HG02840 (cell line): Measurements from ENCODE around the gene SIGLEC5.
"Not testable (repeated sequence)": the region's sequence is repeated elsewhere in the genome, so short reads cannot be mapped to it uniquely, and the experiment has no call there.

Experiments used
- ATAC-seq: cut with Tn5 transposase; IDR thresholded peaks from one replicate; pipeline ENCODE4 v1.9.1; 2021; ENCODE audit warnings: mild to moderate bottlenecking, moderate library complexity, moderate number of reproducible peaks; ENCODE audit not compliant: unreplicated experiment, low FRiP score

The SIGLEC5 gene, protein sequence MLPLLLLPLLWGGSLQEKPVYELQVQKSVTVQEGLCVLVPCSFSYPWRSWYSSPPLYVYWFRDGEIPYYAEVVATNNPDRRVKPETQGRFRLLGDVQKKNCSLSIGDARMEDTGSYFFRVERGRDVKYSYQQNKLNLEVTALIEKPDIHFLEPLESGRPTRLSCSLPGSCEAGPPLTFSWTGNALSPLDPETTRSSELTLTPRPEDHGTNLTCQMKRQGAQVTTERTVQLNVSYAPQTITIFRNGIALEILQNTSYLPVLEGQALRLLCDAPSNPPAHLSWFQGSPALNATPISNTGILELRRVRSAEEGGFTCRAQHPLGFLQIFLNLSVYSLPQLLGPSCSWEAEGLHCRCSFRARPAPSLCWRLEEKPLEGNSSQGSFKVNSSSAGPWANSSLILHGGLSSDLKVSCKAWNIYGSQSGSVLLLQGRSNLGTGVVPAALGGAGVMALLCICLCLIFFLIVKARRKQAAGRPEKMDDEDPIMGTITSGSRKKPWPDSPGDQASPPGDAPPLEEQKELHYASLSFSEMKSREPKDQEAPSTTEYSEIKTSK

DNA sequence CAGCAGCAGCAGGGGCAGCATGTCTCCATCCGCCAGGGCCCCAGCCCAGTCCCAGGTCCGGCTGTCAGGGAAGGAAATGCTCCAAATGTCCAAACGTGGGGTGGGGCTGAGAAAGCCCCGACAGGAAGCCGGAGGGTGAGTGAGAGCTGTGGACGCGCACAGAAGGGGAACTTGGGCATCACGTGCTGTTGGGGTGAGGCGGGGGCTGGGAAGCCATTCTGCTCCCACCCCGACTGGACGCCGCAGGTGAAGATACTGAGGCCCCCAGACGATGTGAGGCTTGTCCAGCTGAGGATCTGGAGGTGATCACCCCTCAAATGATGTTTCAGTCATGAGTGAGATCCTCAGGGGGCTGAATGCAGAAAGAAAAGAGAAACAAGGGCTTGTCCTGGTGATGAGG, at the start of gene SIGLEC5:
Gene SIGLEC5 (minus strand): TSS at position 87 of the 400 bp plus-strand sequence. CDS start 66 bp downstream, at position 21.
- ATAC-seq: not testable (repeated sequence)

DNA sequence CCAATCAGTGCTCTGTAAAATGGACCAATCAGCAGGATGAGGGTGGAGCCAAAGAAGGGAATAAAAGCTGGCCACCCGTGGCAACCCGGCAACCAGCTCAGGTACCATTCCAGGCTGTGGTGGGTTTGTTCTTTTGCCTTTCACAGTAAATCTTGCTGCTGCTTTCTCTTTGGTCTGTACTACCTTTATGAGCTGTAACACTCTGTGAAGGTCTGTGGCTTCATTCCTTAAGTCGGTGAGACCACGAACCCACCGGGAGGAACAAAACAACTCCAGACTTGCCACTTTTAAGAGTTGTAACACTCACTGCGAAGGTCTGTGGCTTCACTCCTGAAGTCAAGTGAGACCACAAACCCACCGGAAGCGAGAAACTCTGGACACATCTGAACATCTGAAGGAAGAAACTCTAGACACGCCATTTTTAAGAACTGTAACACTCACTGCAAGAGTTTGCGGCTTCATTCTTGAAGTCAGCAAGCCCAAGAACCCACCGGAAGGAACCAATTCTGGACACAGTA, 46.4 kb upstream of the SIGLEC5 start:
- ATAC-seq: no peak

DNA sequence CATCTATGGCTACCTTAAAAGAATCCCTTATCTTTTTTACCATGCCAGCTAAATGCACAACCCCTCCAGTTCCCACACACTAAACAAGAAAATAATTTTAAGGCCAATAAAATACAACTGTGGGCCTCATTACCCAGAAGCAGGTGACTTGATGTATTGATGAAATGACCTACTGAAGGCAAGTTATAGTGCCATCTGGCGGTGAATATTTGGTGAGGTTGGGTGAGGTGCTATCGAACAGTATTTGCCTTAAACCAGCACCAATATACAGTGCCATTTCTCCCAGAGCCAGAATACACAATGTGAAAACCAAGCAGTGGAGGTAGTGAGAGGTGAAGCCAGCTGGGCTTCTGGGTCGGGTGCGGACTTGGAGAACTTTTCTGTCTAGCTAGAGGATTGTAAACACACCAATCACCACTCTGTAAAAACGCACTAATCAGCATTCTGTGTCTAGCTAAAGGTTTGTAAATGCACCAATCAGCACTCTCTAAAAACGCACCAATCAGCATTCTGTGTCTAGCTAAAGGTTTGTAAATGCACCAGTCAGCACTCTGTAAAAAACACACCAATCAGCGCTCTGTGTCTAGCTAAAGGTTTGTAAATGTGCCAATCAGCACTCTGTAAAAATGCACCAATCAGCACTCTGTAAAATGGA, 45.8 kb upstream of the SIGLEC5 start:
- not testable (repeated sequence) for ATAC-seq

DNA sequence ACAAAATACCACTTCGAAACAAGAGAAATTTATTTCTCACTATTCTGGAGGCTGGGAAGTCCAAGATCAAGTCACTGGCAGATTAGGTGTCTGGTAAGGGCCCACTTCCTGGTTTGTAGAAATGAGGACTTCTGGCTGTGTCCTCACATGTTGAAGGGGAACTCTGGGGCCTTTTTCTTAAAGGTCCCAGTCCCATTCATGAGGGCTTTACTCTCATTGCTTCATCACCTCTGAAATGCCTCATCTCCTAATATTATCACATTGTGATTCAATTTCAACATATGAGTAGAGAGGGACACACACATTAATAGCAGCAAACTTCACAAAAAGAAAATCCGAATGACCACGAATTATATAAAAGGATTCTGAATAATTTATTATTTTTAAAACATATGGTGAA, 38.0 kb upstream of the SIGLEC5 start:
- ATAC-seq: no peak

DNA sequence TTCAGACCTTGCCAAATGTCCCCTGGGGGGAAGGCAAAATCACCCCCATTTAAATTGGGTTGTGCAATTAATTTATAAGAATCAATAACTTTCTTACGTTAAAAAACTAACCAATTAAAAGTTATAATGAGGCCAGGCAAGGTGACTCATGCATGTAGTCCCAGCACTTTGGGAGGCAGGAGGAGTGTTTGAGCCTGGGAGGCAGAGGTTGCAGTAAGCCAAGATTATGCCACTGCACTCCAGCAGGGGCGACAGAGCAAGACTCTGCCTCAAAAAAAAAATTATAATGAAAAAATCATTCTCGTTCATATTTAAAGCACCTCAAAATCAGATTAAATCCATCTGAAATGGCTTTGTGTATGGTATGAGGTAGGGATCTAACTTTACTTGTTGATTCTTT, 34.8 kb upstream of the SIGLEC5 start:
- ATAC-seq: no peak

DNA sequence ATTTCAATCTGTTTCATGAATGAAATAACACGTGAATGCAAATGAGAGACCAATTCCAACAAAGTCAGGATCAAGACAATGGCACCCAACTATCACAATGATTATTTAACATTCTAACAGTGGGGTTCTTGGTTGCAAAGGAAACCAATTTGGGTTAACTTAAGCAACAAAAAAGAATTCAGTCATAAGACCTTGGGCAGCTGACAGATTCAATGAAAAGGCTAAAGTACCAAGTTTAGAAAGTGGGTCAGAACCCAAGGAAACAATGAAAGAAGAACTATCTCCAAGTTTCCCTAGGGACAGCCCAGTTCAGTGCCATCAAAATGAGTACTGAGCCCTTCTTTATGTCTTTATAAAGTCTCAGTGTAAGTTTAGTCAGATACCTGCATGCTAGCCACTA, 33.9 kb upstream of the SIGLEC5 start:
- no peak for ATAC-seq

DNA sequence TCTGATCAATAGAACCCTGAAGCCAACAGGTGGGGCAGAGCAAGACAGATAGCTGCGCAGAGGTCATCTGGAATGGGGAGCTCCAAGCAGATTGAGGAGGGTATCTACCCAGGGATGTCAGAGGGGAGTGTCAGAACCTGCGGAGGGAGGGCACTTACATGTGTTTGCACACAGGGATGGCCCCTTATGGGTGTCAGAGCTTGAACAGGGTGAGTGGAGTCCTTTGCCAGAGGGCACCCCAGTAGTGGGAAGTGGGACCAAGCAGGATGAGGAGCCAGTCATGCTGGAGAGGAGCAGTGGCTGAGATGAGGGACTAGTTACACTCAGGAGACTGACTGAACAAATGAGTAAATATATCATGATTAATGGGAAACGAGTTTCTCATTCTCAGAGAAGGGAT, 33.4 kb upstream of the SIGLEC5 start:
- no peak for ATAC-seq

DNA sequence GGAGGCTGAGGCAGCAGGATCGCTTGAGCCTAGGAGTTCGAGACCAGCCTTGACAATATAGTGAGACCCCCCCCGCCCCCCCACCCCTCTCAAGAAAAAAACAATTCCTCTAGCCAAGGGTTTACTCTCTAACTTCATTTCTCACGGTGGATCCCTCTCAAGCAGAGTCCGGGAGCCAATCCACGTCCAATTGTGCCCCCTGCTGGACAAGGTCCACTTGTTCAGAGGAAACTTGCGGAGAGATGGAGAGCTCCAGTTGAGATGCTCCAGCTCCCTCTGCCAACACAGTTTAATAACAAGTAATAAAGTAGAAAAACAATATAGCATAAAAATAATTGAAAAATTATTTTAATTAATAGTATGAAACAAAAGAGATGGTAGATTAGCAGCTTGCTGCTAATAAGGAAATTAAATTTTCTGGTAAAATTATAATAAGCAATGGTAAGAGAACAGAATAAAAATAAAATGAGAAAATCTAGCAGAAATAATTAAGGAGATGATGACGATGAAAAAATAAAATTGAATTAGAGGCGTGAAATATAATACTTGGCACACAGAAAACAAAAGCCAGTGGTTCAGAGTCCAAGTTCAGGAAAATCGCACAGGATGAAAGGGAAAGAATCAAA, 30.9 kb upstream of the SIGLEC5 start:
- ATAC-seq: no peak

DNA sequence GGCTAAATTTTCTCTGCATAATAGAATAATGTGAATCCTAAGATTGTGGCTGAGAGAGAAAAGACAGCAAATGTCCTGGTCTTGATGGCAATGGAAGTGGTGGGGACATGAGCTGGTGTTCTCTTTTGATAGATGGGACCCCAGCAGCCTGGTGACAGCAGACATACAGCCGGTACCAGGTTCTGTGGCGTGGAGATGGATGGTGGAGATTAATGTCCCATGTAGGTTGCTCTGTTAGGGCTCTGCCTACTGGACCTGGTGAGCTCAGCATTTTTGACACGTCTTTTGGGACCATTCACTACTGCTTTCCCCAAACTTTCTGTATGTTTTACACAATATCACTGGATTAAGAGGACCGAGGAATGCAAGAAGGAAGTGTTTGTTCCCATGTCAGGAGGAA, 24.6 kb upstream of the SIGLEC5 start:
- ATAC-seq: no peak

DNA sequence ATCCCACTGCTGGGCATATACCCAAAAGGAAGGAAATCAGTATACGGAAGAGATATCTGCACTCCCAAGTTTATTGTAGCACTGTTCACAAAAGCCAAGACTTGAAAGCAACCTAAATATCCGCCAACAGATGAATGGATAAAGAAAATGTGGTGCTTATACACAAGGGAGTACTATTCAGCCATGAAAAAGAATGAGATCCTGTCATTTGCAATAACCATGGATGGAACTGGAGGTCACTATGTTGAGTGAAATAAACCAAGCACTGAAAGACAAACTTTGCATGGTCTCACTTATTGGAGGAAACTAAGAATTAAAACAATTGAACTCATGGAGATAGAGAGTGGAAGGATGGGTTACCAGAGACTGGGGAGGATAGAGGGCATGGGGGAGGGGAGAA, 23.0 kb upstream of the SIGLEC5 start:
- ATAC-seq: no peak

DNA sequence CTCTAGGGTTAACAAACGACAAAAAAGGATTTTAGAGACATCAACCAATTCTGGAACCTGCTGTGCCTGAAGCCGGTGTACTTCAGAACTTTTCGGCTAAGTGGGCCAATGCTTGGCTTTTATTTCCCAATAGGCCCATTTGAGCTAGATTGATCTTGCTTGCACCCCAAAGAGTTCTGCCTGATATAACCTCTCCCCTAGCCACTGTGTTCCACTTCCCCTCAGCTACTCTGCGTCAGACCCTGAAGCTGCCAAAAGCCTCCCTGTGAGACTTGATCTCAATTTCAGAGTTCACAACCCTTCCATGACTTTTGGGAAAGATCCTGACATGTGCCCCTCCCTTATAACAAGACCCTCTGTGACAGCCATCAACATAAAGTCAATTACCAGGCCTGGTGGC, 22.1 kb upstream of the SIGLEC5 start:
- no peak for ATAC-seq

DNA sequence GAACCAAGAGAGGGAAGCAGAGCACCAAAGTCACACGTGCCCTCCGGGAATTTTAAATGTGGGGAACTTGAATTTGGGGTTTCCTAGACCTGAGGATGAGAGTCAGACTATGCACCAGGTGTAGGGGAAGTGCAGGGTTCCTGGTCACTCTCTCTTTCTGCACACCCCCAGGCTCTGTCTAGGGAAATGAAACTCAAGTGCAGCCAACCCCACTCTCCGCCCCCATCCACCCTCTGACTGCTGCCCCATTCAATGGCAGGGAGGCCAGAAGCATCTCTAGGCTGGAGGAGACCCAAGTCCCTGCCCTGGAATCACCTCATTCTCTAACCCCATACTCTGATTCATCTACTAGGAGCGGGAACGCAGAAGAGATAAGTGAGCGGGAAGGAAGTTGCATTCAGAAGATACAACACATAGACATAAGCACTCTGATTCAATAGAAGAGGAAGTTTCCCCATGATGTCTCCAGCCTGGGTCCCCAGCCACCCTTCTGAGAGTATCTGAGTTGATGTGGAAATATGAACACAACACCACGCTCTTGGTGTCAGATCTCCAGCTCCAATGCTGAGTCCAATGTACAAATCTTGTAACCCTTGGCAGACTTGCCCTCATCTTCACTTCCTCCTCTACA, 21.1 kb upstream of the SIGLEC5 start:
- ATAC-seq: no peak

DNA sequence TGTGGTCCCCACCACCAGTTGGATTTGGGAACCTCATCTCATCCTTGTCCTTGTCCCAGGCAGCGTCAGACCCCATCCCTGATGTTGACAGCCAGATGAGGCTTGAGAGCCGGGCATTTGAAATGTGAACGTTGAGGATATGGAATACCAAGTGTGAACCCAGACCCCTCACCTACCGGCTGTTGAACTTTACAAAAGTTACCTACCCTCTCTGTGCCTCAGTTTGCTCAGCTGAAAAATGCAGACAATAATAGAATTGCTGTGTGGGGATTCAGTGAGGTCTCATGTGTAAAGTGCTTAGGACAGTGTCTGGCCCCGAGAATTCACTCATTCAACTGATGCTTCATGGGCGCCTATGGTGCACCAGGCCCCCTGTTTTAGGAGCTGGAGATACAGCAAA, 17.1 kb upstream of the SIGLEC5 start:
- ATAC-seq: no peak

DNA sequence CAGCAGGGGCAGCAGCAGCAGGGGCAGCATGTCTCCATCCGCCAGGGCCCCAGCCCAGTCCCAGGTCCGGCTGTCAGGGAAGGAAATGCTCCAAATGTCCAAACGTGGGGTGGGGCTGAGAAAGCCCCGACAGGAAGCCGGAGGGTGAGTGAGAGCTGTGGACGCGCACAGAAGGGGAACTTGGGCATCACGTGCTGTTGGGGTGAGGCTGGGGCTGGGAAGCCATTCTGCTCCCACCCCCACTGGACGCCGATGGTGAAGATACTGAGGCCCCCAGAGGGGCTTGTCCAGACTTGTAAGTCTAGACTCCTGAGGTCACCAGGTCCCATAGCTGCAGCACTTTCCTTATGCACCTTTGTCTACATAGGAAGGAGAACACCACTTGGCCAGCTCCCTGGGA, 16.5 kb upstream of the SIGLEC5 start, which contains the start of gene SIGLEC14:
Gene SIGLEC14 (minus strand): TSS at position 96 of the 400 bp plus-strand sequence. CDS start 66 bp downstream, at position 30.
- ATAC-seq: not testable (repeated sequence)

DNA sequence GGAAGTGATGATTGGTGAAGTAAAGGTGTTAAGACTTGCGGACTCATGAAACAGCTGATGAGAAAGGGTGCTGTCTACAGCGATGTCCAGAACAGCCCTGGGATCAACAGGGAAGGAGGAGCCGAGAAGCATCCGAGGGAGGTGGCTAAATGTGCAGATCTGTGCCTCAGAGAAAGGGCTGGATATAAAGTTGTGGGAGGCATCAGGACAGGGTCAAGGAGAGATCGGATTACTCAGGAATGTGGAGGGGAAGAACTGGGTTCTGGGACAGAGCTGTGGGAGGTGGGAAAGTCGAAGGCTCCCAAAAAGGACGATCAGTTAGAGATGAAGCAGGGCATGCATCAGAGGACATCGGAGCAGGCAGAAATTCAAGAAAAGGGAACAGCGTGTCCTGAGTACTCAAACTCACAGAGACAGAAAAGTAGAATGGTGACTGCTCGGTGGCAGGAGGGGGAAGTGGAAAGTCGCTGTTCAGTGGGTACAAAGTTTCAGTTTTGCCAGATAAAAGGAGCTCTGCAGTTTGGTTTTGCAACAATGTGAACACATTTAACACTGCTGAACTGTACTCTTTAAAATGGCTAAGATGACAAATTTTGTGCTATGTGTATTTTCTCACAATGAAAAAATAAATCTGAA, 14.6 kb upstream of the SIGLEC5 start:
- no peak for ATAC-seq

DNA sequence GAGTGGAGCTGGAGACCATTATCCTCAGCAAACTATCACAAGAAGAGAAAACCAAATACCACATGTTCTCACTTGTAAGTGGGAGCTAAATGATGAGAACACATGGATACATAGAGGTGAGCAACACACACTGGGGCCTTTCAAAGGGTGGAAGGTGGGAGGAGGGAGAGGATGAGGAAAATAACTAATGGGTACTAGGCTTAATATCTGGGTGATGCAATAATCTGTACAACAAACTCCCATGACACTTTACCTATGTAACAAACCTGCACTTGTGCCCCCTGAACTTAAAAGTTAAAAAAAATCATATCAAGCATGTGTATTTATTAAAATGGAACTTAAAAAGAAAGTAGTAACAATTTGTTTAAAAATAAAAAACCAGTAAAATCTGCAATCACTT, 11.4 kb upstream of the SIGLEC5 start:
- no peak for ATAC-seq

DNA sequence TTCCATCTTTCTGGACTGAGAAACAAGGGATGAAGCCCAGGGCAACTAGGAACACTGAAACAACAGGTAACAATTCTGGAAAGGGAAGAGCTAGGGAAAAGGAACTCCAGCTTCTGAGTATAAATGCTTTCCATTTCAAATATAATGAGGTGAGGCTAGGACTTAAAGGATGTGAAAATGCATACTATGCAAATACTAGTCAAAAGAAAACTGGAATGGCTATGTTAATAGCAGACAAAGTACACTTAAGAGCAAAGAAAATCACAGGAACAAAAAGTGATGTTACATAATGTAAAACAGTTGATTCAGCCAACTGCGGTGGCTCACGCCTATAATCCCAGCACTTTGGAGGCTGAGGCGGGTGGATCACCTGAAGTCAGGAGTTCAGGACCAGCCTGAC, 10.2 kb upstream of the SIGLEC5 start:
- ATAC-seq: no peak

DNA sequence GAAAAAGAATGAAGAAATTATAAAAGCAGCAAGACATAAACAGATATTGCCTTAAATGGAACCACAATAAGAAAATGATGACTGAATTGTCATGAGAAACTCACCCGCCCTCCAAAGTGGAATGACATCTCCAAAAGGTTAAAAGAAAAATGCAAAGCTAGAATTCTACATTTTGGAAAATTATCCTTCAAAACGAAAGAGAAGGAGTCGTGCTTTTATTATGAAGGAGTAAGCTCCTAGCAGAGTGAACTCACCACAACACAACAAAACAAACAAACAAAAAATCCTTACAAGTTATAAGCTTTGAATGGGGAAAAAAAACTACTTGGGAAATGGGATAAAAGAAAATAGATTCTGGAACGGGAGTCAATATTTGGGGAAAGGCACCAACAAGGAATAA, 9.7 kb upstream of the SIGLEC5 start:
- ATAC-seq: no peak

DNA sequence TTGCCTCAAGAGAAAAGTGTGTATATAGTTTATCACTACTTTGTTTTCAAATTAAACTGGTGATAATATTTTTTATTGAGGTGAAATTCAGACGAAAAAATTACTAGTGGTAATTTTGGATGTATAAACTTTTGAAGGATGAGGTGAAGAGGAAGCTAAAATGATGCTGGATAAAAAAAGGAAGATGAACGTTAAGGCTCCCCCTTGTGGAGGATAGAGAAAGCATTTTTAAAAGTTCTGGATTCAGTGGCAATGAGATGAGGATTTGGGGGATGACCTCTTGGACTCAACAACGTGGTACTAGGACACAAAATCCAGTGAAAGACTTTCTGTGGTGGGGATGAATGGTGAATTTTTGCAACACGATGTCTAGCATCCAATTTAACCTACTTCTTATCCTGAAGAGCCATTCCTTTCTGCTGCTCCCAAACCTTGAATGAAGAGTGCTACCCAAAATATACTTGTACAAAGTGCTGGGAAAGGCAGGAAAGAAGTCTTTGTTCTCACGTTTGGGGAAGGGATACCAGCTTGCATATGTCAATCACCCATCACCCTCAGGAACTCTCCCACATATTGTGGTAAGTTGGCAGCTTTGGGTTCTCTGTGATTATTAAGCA, 7.3 kb upstream of the SIGLEC5 start:
- ATAC-seq: no peak

DNA sequence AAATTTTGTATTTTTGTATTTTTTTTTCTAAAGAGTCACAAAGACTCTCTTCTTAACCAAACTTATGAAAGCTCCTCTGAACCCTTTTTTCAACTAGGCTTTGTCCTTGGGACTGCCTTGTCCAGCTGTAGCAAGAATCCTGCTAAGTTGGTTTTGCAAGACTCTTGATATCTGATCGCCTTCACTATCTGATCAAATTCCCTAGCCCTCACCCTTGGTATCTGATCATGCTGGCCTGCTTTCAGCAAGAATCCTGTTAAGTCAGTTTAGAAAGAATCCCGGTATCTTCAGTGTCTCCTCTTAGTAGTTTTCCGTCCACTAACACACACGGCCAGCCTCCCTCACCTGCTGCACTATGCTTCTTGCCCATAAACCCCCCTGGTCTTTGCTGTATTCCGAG, 1.9 kb upstream of the SIGLEC5 start:
- ATAC-seq: no peak
